K562 (cell line): ENCODE data around the gene CHD8. TPM values are rescaled to one million over a fixed set of nuclear protein-coding genes. Genes with fewer than 3 reads are reported as not detected.

Source experiments
- ARID3A ChIP-seq: IDR thresholded peaks from 2 replicates; pipeline ENCODE4 v1.6.1; 2012; ENCODE audit warnings: low read depth, low read length, improper control_type of control experiment, borderline replicate concordance
- ATF6 ChIP-seq: sonication (generic); formaldehyde crosslinking; IDR thresholded peaks from 2 replicates; pipeline ENCODE4 v1.4.0; 2020; ENCODE audit warnings: mild to moderate bottlenecking, missing genetic modification reagents
- CREB3L1 ChIP-seq: fragments of 450-650 bp; IDR thresholded peaks from 2 replicates; pipeline ENCODE4 v1.6.1; 2014; ENCODE audit warnings: low read depth, mild to moderate bottlenecking, moderate library complexity, borderline replicate concordance
- ELF1 ChIP-seq: fragments of 200-800 bp; sonication (Bioruptor generic); IDR thresholded peaks from 2 replicates; pipeline ENCODE4 v1.6.1; 2016; ENCODE audit warnings: missing genetic modification characterization, missing compliant biosample characterization
- NFYB ChIP-seq: IDR thresholded peaks from 2 replicates; pipeline ENCODE4 v1.6.1; 2011; ENCODE audit warnings: mild to moderate bottlenecking, moderate library complexity; ENCODE audit not compliant: insufficient read length; ENCODE audit errors: extremely low read depth
- NRF1 ChIP-seq, 2 experiments: fragments of 450-650 bp; IDR thresholded peaks in 1 of 2; conservative IDR thresholded peaks in 1 of 2; 2 replicates each; pipeline ENCODE4 v1.6.1; 2014; ENCODE audit warnings: mild to moderate bottlenecking in 2 of 2
- PHF8 ChIP-seq: fragments of 200-600 bp; sonication (generic); IDR thresholded peaks from 2 replicates; pipeline ENCODE4 v1.6.1; 2012; ENCODE audit warnings: mixed run types, mild to moderate bottlenecking, inconsistent platforms, low read length, moderate library complexity, borderline replicate concordance
- POLR2H ChIP-seq: IDR thresholded peaks from 2 replicates; pipeline ENCODE4 v1.6.1; 2016; ENCODE audit warnings: missing genetic modification characterization, low read depth, mild to moderate bottlenecking, control low read depth, missing compliant biosample characterization, moderate library complexity
- PPARD ChIP-seq: fragments of 250-450 bp; sonication (Bioruptor Pico); IDR thresholded peaks from 2 replicates; pipeline ENCODE4 v1.8.0; 2022; ENCODE audit warnings: inconsistent platforms, mild to moderate bottlenecking, moderate library complexity
- RAD21 ChIP-seq, 2 experiments: fragments of 250-450 bp in 1 of 2; fragments of 450-650 bp in 1 of 2; sonication (Bioruptor Pico) in 1 of 2; formaldehyde crosslinking in 1 of 2; IDR thresholded peaks in 1 of 2; conservative IDR thresholded peaks in 1 of 2; 2 replicates each; pipeline versions ENCODE4 v1.4.0 to v1.8.0; 2020 to 2022; ENCODE audit warnings: mild to moderate bottlenecking in 2 of 2, moderate library complexity in 1 of 2
- RBBP5 ChIP-seq: fragments of 200-600 bp; sonication (generic); IDR thresholded peaks from 2 replicates; pipeline ENCODE4 v1.6.1; 2012; ENCODE audit warnings: borderline replicate concordance, mild to moderate bottlenecking, low read length, control low read depth, inconsistent platforms; ENCODE audit not compliant: insufficient read depth, poor library complexity, severe bottlenecking
- SAP30 ChIP-seq: fragments of 200-600 bp; sonication (generic); IDR thresholded peaks from 2 replicates; pipeline ENCODE4 v1.6.1; 2012; ENCODE audit warnings: borderline replicate concordance, low read depth, mild to moderate bottlenecking, moderate library complexity, low read length, control low read depth, inconsistent platforms; ENCODE audit not compliant: insufficient read depth, poor library complexity, severe bottlenecking
- SREBF1 ChIP-seq: fragments of 150-350 bp; IDR thresholded peaks from 2 replicates; pipeline ENCODE4 v1.6.1; 2014; ENCODE audit warnings: antibody characterized with exemption, low read depth, low read length, borderline replicate concordance
- TAF7 ChIP-seq: fragments of 450-650 bp; IDR thresholded peaks from 2 replicates; pipeline ENCODE4 v1.6.1; 2016; ENCODE audit warnings: missing genetic modification characterization, missing compliant biosample characterization
- ZNF174 ChIP-seq: fragments of 250-450 bp; sonication (Bioruptor Pico); IDR thresholded peaks from 2 replicates; pipeline ENCODE4 v1.4.0; 2020; ENCODE audit warnings: mild to moderate bottlenecking
- ZNF263 ChIP-seq: sonication (generic); formaldehyde crosslinking; IDR thresholded peaks from 2 replicates; pipeline ENCODE4 v1.8.0; 2022; ENCODE audit warnings: mild to moderate bottlenecking, missing genetic modification reagents, borderline replicate concordance
- polyA plus RNA-seq, 8 experiments: library from polyadenylated mRNA; depleted of rRNA in 4 of 8; stranded (reverse) in 5 of 8; unstranded in 3 of 8; fragments of >200 nt; fragmentation: Nextera tagmentation in 2 of 8; fragmentation: Illumina TruSeq in 1 of 8; extraction: Ambion mirVana in 2 of 8; extraction: Trizol in 1 of 8; gene quantifications; 2 replicates each; pipeline versions ENCODE4 v1.2.1 to v1.2.3, GENCODE V29; 2011 to 2014; ENCODE audit warnings: inconsistent platforms in 1 of 8, missing spikeins in 1 of 8
- total RNA-seq, 7 experiments: library from RNA; depleted of rRNA in 6 of 7; stranded (reverse); fragments of >200 nt in 6 of 7; fragmentation: Illumina TruSeq in 2 of 7; extraction: Trizol in 2 of 7; gene quantifications; 2 replicates each; pipeline versions ENCODE4 v1.2.1 to v1.2.3, GENCODE V29; 2011 to 2021; ENCODE audit warnings: low replicate concordance in 1 of 7
- TF ChIP-seq, protein P1 (sequence below): IDR thresholded peaks from 3 replicates; pipeline ENCODE4 v1.6.1; 2011; ENCODE audit warnings: borderline replicate concordance, mild to moderate bottlenecking, moderate library complexity; ENCODE audit not compliant: insufficient read length; ENCODE audit errors: extremely low read depth

CHD8 gene
- total and polyA plus RNA-seq, 9 of the 15 experiments (the other 6 are each of a cell fraction or from before 2014, with no cell fraction given): 11.1 to 51.2 (median 32.8) TPM

DNA sequence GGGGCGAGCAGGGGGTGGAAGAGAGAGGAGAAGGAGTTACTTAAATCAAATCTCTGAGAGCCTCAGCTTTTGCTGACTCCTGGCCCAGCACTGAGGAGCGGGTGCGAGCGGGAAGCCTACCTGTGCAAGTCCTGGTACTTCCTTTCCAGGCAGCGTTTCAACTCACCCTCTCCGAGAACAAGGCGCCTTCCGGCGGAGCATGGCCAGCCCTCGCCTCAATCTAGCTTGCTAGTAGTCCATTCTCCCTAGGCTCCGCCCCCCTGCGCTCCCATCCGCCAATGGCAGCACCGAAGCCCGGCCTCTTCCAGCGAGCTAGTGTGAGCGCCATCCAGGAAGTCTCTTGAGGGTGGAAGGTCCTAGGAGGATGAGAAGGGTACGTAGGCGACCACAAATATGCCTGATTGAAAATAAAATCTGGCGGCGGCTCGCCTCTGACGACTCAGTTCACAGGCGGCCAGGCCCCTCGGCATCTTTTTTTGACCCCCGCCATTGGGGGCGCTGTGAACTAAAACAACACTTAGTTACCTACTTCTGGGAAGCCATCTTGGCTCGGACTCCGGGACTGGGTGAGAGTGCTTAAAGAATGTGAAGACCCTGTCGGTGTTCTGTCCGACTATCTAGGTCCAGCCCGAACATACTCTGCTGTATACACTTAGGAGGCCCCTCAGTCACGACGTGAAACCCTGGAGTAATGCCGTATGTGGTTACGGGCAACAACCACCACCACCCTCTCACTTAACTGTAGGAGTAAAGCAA, at the start of gene CHD8 (continued):
- TF ChIP-seq ARID3A (no peak), CREB3L1 (0 out of 2 replicates have a peak, but pooled peaks have one; percentile 41), ZNF263 (CRISPR knock-in tag) (no peak), NRF1 (conservative IDR thresholded peaks at IDR 0.05 in 1 of 2, IDR thresholded peaks at IDR 0.05 in 1 of 2) (peak; percentile 65 to 73), ELF1 (tag) (peak; percentile 92), PPARD (CRISPR knock-in tag) (no peak), POLR2H (tag) (peak; percentile 78), SREBF1 (no peak), PHF8 (peak; percentile 72), ZNF174 (CRISPR knock-in tag) (no peak), ATF6 (CRISPR knock-in tag) (0 out of 2 replicates have a peak, but pooled peaks have one; percentile 10), TAF7 (tag) (peak; percentile 63), SAP30 (peak; percentile 65), RAD21 (CRISPR knock-in tag; conservative IDR thresholded peaks at IDR 0.05 in 1 of 2, IDR thresholded peaks at IDR 0.05 in 1 of 2) (peak in 1 of 2 experiments; percentile 37; a peak in 3 of 4 replicates), NFYB (peak; percentile 41), RBBP5 (peak; percentile 72)
- TF ChIP-seq, protein P1, sequence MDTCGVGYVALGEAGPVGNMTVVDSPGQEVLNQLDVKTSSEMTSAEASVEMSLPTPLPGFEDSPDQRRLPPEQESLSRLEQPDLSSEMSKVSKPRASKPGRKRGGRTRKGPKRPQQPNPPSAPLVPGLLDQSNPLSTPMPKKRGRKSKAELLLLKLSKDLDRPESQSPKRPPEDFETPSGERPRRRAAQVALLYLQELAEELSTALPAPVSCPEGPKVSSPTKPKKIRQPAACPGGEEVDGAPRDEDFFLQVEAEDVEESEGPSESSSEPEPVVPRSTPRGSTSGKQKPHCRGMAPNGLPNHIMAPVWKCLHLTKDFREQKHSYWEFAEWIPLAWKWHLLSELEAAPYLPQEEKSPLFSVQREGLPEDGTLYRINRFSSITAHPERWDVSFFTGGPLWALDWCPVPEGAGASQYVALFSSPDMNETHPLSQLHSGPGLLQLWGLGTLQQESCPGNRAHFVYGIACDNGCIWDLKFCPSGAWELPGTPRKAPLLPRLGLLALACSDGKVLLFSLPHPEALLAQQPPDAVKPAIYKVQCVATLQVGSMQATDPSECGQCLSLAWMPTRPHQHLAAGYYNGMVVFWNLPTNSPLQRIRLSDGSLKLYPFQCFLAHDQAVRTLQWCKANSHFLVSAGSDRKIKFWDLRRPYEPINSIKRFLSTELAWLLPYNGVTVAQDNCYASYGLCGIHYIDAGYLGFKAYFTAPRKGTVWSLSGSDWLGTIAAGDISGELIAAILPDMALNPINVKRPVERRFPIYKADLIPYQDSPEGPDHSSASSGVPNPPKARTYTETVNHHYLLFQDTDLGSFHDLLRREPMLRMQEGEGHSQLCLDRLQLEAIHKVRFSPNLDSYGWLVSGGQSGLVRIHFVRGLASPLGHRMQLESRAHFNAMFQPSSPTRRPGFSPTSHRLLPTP: no peak
